ENCODE measurements around the gene OR2T12.
"Not testable (repeated sequence)": the region's sequence is repeated elsewhere in the genome, so short reads cannot be mapped to it uniquely, and the experiment has no call there.

Gene OR2T12

GRCh38 chr1:248303324-248303723 is at the start of gene OR2T12:
Gene OR2T12 (minus strand): TSS chr1:248303424. CDS start chr1:248295578, 7,846 bp downstream.
- no peak for DNase-seq (ENCODE audit: low read depth in 3 of 3)

GRCh38 chr1:248348475-248348874 is 45.3 kb upstream of the OR2T12 start, which contains the start of gene OR14C36:
Gene OR14C36 (plus strand): TSS chr1:248348775. CDS start chr1:248348775, 0 bp downstream.
- DNase-seq (ENCODE audit: low read depth in 3 of 3) = no peak

- no peak for DNase-seq (ENCODE audit: low read depth in 3 of 3)
Observed at GRCh38 chr1:248343451-248343850, 40.2 kb upstream of the OR2T12 start.

- DNase-seq (ENCODE audit: low read depth in 3 of 3) = no peak
Observed at GRCh38 chr1:248324468-248324867, 21.2 kb upstream of the OR2T12 start, which contains the start of gene OR2M7. Gene OR2M7 (minus strand): TSS chr1:248324568. CDS start chr1:248324568, 0 bp downstream.

- DNase-seq (ENCODE audit: low read depth in 3 of 3) = no peak
Observed at GRCh38 chr1:248316796-248317195, 13.6 kb upstream of the OR2T12 start.

- DNase-seq (ENCODE audit: low read depth in 3 of 3) = not testable (repeated sequence)
Observed at GRCh38 chr1:248306740-248307139, 3.5 kb upstream of the OR2T12 start.

- no peak for DNase-seq (ENCODE audit: low read depth in 3 of 3)
Observed at GRCh38 chr1:248306103-248306502, 2.9 kb upstream of the OR2T12 start.

- not testable (repeated sequence) for DNase-seq (ENCODE audit: low read depth in 3 of 3)
Observed at GRCh38 chr1:248305672-248306071, 2.4 kb upstream of the OR2T12 start.

- no peak for DNase-seq (ENCODE audit: low read depth in 3 of 3)
Observed at GRCh38 chr1:248288391-248288790, 14.8 kb downstream of the OR2T12 start.

GRCh38 chr1:248277876-248278275 is 25.3 kb downstream of the OR2T12 start, which contains the start of gene OR2T33:
Gene OR2T33 (minus strand): TSS chr1:248277976. CDS start chr1:248273814, 4,162 bp downstream.
- no peak for DNase-seq (ENCODE audit: low read depth in 3 of 3)

GRCh38 chr1:248273225-248273624 is 30.0 kb downstream of the OR2T12 start:
- DNase-seq (ENCODE audit: low read depth in 3 of 3) = not testable (repeated sequence)

GRCh38 chr1:248268178-248268577 is 35.0 kb downstream of the OR2T12 start:
- DNase-seq (ENCODE audit: low read depth in 3 of 3) = no peak

- DNase-seq (ENCODE audit: low read depth in 3 of 3) = not testable (repeated sequence)
Observed at GRCh38 chr1:248259309-248259708, 43.9 kb downstream of the OR2T12 start.

GRCh38 chr1:248243204-248243603 is 60.0 kb downstream of the OR2T12 start:
- peak in 2 of 3 experiments; percentile 0 to 11 for DNase-seq (ENCODE audit: low read depth in 3 of 3)

Measured in stimulated activated CD4-positive, alpha-beta T cell treated with anti-CD3 and anti-CD28 coated beads, TNF-alpha, amount 100 ng/mL, for 24 hours (primary cell).